ENCODE measurements around the gene TMEM158. TPM values are rescaled to one million over a fixed set of nuclear protein-coding genes. Genes with fewer than 3 reads are reported as not detected.

The TMEM158 gene
- total RNA-seq, 4 donors from 2014 or later = 0.49 to 1.3 (median 0.51) TPM; not detected in 1

- TF ChIP-seq CTCF (IDR thresholded peaks at IDR 0.05; ENCODE audit: low read depth) = no peak
Observed at GRCh38 chr3:45246241-45246640, 20.2 kb upstream of the TMEM158 start.

GRCh38 chr3:45244356-45244755 lies 18.3 kb upstream of the TMEM158 start:
- no peak for TF ChIP-seq CTCF (IDR thresholded peaks at IDR 0.05; ENCODE audit: low read depth)

DNA sequence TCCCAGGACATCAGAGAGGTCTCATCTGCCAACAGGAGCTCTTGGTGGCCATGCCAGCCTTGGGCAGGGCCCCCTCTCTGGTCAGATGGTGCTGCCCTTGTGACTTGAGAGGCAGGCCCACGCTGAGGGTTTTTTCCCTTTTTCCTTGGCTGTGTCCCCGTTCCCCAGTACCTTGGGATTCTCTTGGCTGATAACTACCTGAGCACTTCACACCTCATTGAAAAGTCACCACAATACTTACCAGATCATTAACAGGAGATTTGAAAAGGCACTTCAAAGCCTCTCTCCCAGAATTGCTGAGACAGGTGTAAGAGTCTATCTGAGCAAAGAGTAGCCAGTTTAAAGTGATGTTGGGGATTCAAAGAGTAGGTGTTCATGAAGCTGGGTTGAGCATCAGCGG lies 15.1 kb upstream of the TMEM158 start:
- TF ChIP-seq CTCF (IDR thresholded peaks at IDR 0.05; ENCODE audit: low read depth) = no peak

DNA sequence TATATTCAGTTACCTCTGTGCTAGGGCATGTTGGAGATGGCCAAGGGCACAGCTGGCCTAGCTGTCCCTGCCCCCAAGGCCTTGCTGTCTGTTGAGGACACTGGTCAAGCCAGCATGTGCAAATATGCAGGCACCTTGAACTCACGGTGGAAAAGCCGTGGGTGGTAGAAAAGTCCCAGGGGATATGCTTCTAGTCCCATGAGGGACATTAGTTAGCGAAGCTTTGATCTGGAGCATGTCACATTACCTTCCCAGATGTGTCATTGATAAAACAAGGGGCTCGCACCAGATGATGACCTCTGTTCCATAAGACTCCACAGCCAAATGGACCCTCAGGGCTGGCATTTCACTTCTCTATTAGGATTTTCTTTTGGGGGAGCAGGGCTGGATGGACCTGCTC lies 14.2 kb upstream of the TMEM158 start:
- no peak for TF ChIP-seq CTCF (IDR thresholded peaks at IDR 0.05; ENCODE audit: low read depth)

DNA sequence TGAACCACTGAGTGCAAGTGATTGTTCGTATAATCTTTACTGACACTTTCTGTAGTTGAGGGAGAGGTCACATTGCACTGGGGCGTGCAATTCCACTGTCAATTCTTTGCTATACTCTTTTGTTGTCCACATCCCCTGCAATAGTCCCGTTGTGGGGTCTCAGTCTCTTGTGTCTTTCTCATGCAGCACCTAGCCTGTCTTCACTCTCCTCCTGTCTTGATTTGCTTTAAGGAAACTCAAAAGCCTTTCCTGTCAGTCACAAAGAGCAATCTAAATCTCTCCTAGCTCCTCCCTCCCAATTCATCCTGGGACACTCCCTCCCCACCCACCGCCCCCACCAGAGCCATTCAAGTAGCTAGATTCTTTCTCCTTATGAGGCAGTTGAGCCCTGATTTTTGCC lies 13.2 kb upstream of the TMEM158 start:
- no peak for TF ChIP-seq CTCF (IDR thresholded peaks at IDR 0.05; ENCODE audit: low read depth)

- TF ChIP-seq CTCF (IDR thresholded peaks at IDR 0.05; ENCODE audit: low read depth) = no peak
Observed at GRCh38 chr3:45236964-45237363, 10.9 kb upstream of the TMEM158 start.

DNA sequence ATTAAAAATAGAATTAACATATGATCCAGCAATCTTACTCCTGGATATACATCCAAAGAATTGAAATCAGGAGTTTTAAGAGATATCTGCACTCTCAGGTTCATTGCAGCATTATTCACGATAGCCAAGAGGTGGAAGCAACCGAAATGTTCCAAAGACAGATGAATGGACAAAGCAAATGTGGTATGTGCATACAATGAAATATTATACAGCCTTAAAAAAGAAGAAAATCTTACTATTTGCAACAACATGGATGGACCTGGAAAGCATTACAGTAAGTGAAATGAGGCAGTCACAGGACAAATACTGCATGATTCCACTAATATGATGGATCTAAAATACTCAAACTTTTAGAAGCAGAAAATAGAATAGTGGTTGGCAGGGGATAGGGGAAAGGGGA lies 9.3 kb upstream of the TMEM158 start:
- no peak for TF ChIP-seq CTCF (IDR thresholded peaks at IDR 0.05; ENCODE audit: low read depth)

All from subcutaneous adipose tissue (tissue), 4 donors.